ENCODE measurements around the gene RECK.

DNA sequence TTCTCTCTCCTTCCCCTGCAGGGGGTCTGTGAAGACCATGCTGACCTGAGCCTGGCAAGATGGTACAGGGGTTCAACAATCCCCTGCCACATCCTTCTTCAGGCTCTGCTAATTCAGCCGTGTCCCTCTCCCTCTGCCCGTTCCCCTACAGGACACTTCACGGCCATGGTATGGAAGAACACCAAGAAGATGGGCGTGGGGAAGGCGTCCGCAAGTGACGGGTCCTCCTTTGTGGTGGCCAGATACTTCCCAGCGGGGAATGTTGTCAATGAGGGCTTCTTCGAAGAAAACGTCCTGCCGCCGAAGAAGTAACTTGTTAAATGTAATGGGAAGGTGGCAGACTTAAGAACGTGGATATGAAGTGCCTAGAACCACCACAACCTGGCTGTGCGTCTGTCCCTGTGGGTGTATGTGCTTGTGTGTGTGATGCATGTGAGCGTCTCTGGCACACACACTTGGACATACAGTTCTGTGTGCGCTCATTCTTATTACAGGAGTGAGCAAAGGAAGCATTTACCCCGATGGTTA is 125.6 kb downstream of the RECK start:
- TF ChIP-seq, protein P1, sequence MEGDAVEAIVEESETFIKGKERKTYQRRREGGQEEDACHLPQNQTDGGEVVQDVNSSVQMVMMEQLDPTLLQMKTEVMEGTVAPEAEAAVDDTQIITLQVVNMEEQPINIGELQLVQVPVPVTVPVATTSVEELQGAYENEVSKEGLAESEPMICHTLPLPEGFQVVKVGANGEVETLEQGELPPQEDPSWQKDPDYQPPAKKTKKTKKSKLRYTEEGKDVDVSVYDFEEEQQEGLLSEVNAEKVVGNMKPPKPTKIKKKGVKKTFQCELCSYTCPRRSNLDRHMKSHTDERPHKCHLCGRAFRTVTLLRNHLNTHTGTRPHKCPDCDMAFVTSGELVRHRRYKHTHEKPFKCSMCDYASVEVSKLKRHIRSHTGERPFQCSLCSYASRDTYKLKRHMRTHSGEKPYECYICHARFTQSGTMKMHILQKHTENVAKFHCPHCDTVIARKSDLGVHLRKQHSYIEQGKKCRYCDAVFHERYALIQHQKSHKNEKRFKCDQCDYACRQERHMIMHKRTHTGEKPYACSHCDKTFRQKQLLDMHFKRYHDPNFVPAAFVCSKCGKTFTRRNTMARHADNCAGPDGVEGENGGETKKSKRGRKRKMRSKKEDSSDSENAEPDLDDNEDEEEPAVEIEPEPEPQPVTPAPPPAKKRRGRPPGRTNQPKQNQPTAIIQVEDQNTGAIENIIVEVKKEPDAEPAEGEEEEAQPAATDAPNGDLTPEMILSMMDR (conservative IDR thresholded peaks at IDR 0.05; ENCODE audit: low read length), result no peak
- no peak for TF ChIP-seq EZH2phosphoT487 (IDR thresholded peaks at IDR 0.05; ENCODE audit: borderline replicate concordance)
